Neural cell (in vitro differentiated cells): ENCODE measurements around the gene TAPBP.

Experiments used
- CTCF ChIP-seq: fragments of 450-650 bp; IDR thresholded peaks from 2 replicates; pipeline ENCODE4 v1.5.1; 2014; ENCODE audit warnings: antibody characterized with exemption, mild to moderate bottlenecking, moderate library complexity; ENCODE audit not compliant: poor library complexity, severe bottlenecking
- EP300 ChIP-seq: fragments of 450-650 bp; conservative IDR thresholded peaks from 2 replicates; pipeline ENCODE4 v1.6.1; 2014; ENCODE audit warnings: antibody characterized with exemption, mild to moderate bottlenecking, moderate library complexity; ENCODE audit not compliant: poor library complexity, severe bottlenecking
- EZH2 ChIP-seq: fragments of 200-600, 300-800 bp; shearing (Covaris generic), sonication (generic); IDR thresholded peaks from 2 replicates; pipeline ENCODE4 v1.6.1; 2014; ENCODE audit warnings: antibody characterized with exemption, low read length, borderline replicate concordance, mild to moderate bottlenecking; ENCODE audit not compliant: insufficient read depth, poor library complexity, severe bottlenecking
- RAD21 ChIP-seq: fragments of 450-650 bp; conservative IDR thresholded peaks from 2 replicates; pipeline ENCODE4 v1.6.1; 2014; ENCODE audit warnings: antibody characterized with exemption, mild to moderate bottlenecking, moderate library complexity

GRCh38 chr6:33280539-33280938 lies 33.3 kb downstream of the TAPBP start:
- TF ChIP-seq EP300, result no peak
- no peak for TF ChIP-seq CTCF
- TF ChIP-seq RAD21, result no peak
- TF ChIP-seq EZH2, result no peak
